Body of pancreas (tissue), 4 donors: ENCODE results near the gene TFIP11. TPM values are rescaled to one million over a fixed set of nuclear protein-coding genes. Genes with fewer than 3 reads are reported as not detected.

ENCODE experiments used
- ATAC-seq: fragments of 150-250 bp; one replicate; pipeline ENCODE4 v1.9.1; 2016
- DNase-seq, 4 donors: peaks; one replicate each; pipeline ENCODE4 v3.0.0-alpha.2; 2019
- H3K27ac ChIP-seq, 4 donors: fragments of 200-600 bp; sonication (generic); 1 replicate in 3 of 4; 2 replicates in 1 of 4; pipeline versions ENCODE4 v1.5.1 to v1.6.1; 2016 to 2019; ENCODE audit warnings: mild to moderate bottlenecking in 1 of 4, mixed read lengths in 1 of 4, moderate library complexity in 1 of 4
- H3K27me3 ChIP-seq, 2 donors: fragments of 200-600 bp; sonication (generic); one replicate each; pipeline ENCODE4 v1.6.0; 2016; ENCODE audit warnings: mild to moderate bottlenecking in 1 of 2
- H3K36me3 ChIP-seq, 2 donors: fragments of 200-600 bp; sonication (generic); replicated peaks in 1 of 2; 2 replicates each; pipeline ENCODE4 v1.5.1; 2016; ENCODE audit warnings: low read depth in 2 of 2; ENCODE audit not compliant: insufficient read depth in 1 of 2
- H3K4me1 ChIP-seq: fragments of 200-600 bp; sonication (generic); one replicate; pipeline ENCODE4 v1.6.0; 2016
- H3K4me3 ChIP-seq, 2 donors: fragments of 200-600 bp; sonication (generic); 1 replicate in 1 of 2; 2 replicates in 1 of 2; pipeline ENCODE4 v1.5.1; 2016 to 2019
- H3K9me3 ChIP-seq, 3 donors: fragments of 200-600 bp; sonication (generic); 1 replicate in 2 of 3; 2 replicates in 1 of 3; pipeline ENCODE4 v1.5.1; 2016
- CTCF ChIP-seq, 7 experiments: fragments of 450-650 bp in 4 of 7; fragments of 200-600 bp in 3 of 7; sonication (generic) in 3 of 7; IDR thresholded peaks; one replicate each; pipeline ENCODE4 v1.5.1; 2016 to 2019; ENCODE audit warnings: antibody characterized with exemption in 7 of 7
- POLR2A ChIP-seq, 3 donors: fragments of 450-650 bp; IDR thresholded peaks; one replicate each; pipeline ENCODE4 v1.6.1; 2016; ENCODE audit warnings: antibody characterized with exemption in 3 of 3, mild to moderate bottlenecking in 2 of 3
- WGBS, 2 donors: methylation state at CpG; one replicate each; pipeline ENCODE4 v1.1.5; 2017; 5-methylcytosine and 5-hydroxymethylcytosine counted together
- intact Hi-C: fragments of 100-400 bp; cut with DNase I; formaldehyde crosslinking; loops from one replicate; pipeline ENCODE4 v1.15.1; 2023
- total RNA-seq, 2 donors: library from RNA; depleted of rRNA; stranded (reverse); fragments of >200 nt; gene quantifications; one replicate each; pipeline ENCODE4 v1.1.0, GENCODE V29; 2016

Gene TFIP11
- total RNA-seq, 2 donors from 2014 or later, result 26.2 to 32.3 TPM

- no peaks in the 10 kb centered on the region for H3K36me3 ChIP-seq
- TF ChIP-seq CTCF (IDR thresholded peaks at IDR 0.05), result no peak
- H3K27me3 ChIP-seq, result no peaks in the 10 kb centered on the region
- ATAC-seq, result no peak
- peaks cover 71% of the 10 kb centered on the region for H3K4me1 ChIP-seq
- H3K9me3 ChIP-seq, result no peaks in the 10 kb centered on the region
- WGBS, 2 donors, result 87 to 90% methylated on average over 4 of the region's 4 CpGs
- H3K4me3 ChIP-seq, result no peak overlapping the region
- H3K27ac ChIP-seq, result peak overlapping the region in 1 of 4 donors; percentile 84
- intact Hi-C loops, result no loop called here
- DNase-seq, result no peak
These were observed 35.6 kb upstream of the TFIP11 start for GRCh38 chr22:26547837-26548236.

GRCh38 chr22:26547426-26547825 is 35.2 kb upstream of the TFIP11 start:
- Histone ChIP-seq H3K9me3 (no peaks in the 10 kb centered on the region), H3K36me3 (peaks cover 0 to 2% of the 10 kb centered on the region in 2 donors), H3K27me3 (no peaks in the 10 kb centered on the region), H3K4me1 (peaks cover 67% of the 10 kb centered on the region), H3K4me3 (no peak overlapping the region), H3K27ac (peak overlapping the region in 3 of 4 donors; percentile 5 to 84 (median 20))
- TF ChIP-seq POLR2A (IDR thresholded peaks at IDR 0.05) (no peak), CTCF (IDR thresholded peaks at IDR 0.05) (no peak)
- DNase-seq (no peak), ATAC-seq (no peak)
- intact Hi-C loops, result no loop called here
- WGBS, 2 donors, result 54 to 65% methylated on average over 7 of the region's 7 CpGs

GRCh38 chr22:26546282-26546681 is 34.0 kb upstream of the TFIP11 start:
- Histone ChIP-seq H3K4me3 (no peak overlapping the region), H3K4me1 (peaks cover 56% of the 10 kb centered on the region), H3K36me3 (peaks cover 0 to 3% of the 10 kb centered on the region in 2 donors), H3K27me3 (no peaks in the 10 kb centered on the region), H3K27ac (peak overlapping the region in 2 of 4 donors; percentile 19 to 20), H3K9me3 (no peaks in the 10 kb centered on the region)
- TF ChIP-seq POLR2A (IDR thresholded peaks at IDR 0.05) (no peak), CTCF (IDR thresholded peaks at IDR 0.05) (no peak)
- intact Hi-C loops, result no loop called here
- 47 to 66% methylated on average over 4 to 5 of the region's 5 CpGs for WGBS, 2 donors
- DNase-seq, result no peak
- ATAC-seq, result no peak

GRCh38 chr22:26545827-26546226 is 33.6 kb upstream of the TFIP11 start:
- TF ChIP-seq CTCF (IDR thresholded peaks at IDR 0.05) (no peak), POLR2A (IDR thresholded peaks at IDR 0.05) (no peak)
- Histone ChIP-seq H3K4me1 (peaks cover 52% of the 10 kb centered on the region), H3K36me3 (peaks cover 0 to 5% of the 10 kb centered on the region in 2 donors), H3K27ac (peak overlapping the region in 3 of 4 donors; percentile 1 to 19 (median 4)), H3K27me3 (no peaks in the 10 kb centered on the region), H3K9me3 (no peaks in the 10 kb centered on the region), H3K4me3 (no peak overlapping the region)
- DNase-seq, result no peak
- 46 to 65% methylated on average over 4 to 5 of the region's 5 CpGs for WGBS, 2 donors
- ATAC-seq, result no peak
- intact Hi-C loops, result no loop called here

GRCh38 chr22:26545385-26545784 is 33.1 kb upstream of the TFIP11 start:
- peaks cover 0 to 9% of the 10 kb centered on the region in 2 donors for H3K36me3 ChIP-seq
- H3K27ac ChIP-seq, result peak overlapping the region; percentile 1 to 19 (median 9)
- H3K4me3 ChIP-seq, result no peak overlapping the region
- WGBS, 2 donors, result 31 to 69% methylated on average over 2 of the region's 2 CpGs
- intact Hi-C loops, result no loop called here
- no peaks in the 10 kb centered on the region for H3K9me3 ChIP-seq
- DNase-seq (no peak), ATAC-seq (no peak)
- TF ChIP-seq CTCF (IDR thresholded peaks at IDR 0.05) (no peak), POLR2A (IDR thresholded peaks at IDR 0.05) (no peak)
- H3K4me1 ChIP-seq, result peaks cover 47% of the 10 kb centered on the region
- no peaks in the 10 kb centered on the region for H3K27me3 ChIP-seq
